ENCODE measurements around the gene SEMG2.

SEMG2 gene

DNA sequence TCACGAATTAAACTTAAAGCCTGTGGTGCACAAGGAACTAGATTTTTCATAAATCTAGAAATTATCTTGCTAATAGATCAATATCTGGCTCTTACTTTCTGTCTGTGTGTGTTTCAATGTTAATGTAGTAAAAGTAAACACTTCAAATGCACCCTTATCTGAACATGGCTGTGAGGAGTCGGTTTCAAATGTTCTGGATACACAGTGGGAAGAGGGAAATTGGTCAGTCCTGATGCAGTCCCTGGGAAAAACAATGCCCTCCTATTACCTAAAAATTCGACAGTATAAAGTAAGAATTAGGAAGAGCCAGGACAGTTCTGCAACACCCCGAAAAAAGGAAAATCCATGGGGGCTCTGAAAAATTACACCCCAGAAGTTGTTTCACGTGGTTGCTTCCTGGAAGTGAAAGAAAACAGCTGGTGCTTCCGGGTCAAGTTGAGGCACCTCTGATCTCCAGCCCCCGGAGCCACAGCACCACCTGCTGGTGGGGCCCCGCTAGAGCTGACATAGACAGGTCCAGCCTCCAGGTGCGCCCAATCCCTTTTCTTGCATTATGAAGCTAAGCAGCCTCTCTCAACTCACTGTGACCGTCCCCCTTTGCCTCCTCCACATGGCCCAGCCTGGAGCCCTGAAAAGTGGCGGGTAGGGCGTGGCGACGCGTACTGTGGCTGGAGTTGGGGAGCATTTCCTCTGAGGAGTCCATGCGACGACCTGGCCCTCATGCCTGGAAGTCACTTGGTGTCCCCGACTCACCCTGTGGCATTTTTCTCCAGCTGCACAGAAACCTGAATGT is 8.3 kb downstream of the SEMG2 start:
- DNase-seq, result no peak

DNA sequence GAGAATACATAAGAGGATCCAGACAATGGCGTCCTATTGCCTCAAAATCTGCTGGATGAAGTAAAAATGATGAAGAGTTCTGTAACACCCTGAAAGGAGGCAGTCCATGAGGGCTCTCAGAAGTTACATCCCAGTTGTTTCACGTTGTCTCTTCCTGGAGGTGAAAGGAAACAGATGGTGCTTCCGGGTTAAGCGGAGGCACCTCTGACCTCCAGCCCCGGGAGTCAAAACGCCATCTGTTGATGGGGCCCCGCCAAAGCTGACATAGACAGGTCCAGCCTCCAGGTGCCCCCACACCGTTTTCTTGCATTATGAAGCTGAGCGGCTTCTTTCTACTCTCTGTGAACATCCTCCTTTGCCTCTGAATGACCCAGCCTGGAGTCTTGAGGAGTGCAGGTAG is 9.5 kb downstream of the SEMG2 start:
- no peak for DNase-seq

DNA sequence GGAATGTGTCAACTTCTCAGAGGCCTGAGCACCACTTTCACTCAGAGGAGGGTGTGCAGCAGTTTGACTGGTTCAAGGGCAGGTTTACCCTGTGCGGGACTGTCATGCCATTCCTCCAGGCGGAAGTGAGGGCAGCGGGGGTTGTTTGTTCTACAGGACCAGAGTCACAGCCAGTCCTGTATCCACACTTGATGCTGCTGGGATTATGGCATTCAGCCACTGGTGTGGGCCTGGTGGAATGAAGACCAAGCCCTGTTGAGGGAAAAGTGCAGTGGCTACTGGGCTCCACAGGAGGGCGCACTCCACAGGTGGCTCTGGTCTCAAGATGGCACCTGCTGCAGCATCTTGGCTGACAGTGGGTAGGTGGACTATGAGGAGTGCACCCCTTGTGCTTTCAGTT is 14.8 kb downstream of the SEMG2 start:
- DNase-seq, result no peak

DNA sequence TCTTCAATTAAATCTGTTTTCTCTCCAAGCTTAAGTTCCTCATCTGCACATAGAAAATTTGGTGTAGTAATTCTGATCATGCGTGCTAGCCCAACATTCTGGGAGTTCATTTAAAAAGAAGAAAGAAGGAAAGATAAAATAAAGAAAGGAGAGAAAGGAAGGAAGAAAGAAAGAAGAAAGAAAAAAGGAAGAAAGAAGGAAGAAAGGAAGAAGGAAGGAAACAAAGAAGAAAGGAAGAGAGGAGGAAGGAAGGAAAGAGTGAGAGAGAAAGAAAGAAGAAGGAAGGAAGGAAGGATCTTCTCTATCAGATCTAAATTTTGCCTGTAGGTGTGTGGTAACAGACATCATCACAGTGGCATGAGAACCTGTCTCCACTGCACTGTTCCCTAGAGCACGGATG is 17.0 kb downstream of the SEMG2 start:
- DNase-seq, result no peak

DNA sequence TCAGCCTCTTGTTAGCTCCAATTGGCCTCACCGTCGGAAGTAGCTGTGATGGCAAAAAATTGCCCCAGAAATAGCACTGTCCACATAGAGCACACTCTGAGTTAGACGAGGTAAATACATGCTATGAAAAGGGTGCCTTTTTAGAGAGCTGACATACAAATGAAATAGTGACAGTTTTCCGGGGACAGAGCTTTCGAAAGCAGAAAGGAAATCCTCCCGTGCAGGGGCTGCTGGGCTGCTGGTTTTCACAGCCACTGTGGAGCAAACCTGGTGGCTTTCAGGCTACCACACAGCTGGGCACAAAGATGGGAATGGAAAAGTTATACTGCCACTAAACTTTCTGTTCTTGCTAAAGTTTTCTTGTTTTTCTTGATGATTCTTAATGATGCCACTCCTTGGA is 24.9 kb downstream of the SEMG2 start:
- DNase-seq, result no peak

DNA sequence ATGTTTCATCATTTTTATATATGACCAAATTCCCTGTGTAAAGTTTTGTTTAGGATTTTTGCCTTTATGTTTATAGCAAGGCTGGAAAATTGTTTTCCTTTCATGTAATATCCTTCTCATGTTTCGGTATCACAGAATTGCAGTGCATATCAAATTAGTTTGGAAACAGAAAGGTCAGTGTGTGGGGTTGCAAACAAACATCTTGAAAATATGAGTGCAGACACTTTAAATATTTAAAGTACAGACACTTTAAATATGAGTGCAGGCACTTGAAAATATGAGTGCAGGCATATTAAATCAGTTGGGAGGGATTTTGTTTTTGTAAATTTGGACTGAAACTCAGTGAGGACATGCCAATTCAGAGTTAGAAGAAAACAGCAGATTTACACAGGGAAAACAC is 26.7 kb downstream of the SEMG2 start:
- DNase-seq, result no peak

DNA sequence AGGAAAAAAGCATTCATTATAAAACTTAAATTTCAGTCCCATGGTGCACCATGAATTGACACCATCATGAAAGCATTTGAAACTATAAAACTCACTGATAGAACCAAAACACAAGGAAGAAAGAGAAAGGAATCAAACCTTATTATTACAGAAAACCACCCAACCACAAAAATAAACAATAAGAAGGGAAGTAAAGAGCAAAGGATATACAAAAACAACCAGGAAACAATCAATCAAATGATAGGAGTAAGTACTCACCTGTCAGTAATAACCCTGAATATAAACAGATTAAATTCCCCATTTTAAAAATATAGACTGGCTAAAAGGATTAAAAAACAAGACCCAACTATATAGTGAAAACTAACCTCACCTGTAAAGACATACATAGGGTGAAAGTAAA is 27.4 kb downstream of the SEMG2 start:
- DNase-seq, result no peak

- no peak for DNase-seq
Measured at GRCh38 chr20:45251884-45252560, 30.8 kb downstream of the SEMG2 start.

DNA sequence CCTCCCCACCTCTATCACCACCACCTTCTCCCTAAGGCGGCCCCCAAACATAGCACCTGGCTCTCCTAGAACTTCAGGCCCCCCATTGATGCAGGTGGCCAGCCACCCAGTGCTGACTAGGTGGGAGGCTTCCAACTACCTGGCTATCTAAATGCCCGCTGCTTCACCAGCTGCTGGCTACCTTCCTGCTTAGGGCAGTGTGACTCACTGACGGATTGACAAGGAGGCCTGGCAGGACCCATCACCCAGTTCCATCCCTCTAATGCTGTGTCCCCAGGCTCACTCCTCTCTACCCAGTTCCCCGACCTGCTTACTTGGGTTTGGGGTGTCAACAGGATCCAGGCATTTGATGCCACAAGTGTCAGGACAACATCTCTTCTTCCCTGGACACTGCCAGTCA is 32.1 kb downstream of the SEMG2 start:
- no peak for DNase-seq

DNA sequence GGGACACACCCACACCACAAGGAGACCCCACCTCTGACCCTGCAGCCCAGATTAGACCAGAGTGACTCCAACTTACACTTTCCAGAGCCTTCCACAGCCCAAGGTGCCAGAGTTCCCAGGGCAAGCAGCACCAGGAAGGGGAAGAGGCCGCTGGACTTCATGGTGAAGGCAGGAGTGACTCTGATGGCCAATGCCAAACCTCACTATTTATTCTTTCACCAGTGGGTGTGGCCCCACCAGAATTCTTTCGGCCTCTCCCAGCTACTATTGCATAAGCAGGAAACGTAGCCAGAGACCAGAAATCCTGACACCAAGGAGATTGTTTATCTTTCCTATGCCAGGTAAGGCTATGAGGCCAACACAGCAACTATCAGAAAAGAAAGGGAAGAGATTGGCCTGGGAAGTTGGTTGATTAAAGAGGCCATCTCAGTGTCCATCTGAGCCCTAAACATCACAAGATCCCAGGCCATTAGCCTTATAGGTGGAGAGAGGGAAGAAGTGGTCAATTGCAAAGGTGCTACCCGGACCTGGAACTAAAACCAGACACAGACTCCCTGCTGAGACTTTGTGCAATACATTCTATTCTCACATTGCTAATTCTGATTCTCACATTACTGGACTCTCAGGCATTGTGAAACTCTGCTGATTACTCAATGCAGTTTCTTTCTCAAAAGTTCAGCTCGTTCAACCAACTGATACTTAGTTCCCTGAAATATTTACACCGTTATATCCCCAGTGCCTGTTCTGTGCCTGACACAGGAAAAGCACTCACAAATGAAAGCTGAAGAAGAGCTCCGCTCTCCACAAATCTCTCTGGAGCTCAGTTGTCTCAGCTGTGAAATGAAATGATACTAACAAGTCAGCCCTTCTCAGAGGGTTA is 33.5 kb downstream of the SEMG2 start, which contains the start of gene SLPI:
SLPI (minus strand) TSS at position 182 of the 880 bp plus-strand sequence; CDS start at position 161, 21 bp downstream.
- DNase-seq, result no peak

DNA sequence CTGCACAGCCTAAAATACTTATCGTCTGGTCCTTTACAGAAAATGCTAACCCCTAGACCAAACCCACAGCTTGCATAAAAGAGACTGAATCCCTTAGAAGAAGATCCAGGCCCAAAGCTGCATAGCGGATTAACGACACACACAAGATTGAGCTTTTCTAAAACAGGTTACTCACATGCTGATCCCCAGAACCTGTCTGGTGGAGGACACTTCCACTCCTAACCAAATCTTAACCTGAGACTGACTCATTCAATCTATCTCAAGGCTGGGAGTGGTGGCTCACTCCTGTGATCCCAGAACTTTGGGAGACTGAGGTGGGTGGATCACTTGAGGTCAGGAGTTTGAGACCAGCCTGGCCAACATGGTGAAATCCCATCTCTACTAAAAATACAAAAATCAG is 36.0 kb downstream of the SEMG2 start:
- no peak for DNase-seq

DNA sequence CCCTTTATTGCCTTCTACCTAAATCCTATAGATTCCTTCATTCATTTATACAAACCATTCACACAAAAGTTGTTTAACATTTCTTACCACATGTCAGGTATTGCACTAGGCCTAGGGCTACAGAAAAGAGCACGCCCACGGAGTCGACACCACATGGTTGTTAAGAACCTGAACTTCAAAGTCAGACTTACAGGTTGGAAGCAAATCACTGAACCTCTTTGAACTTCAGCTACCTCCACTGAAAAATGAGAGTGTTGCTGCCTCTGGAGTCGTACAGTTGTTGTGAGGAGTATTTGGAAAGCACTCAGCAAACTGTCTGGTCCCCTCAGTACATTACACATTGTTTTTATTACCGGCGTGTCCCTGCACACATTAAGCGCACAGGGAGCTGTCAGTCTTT is 36.5 kb downstream of the SEMG2 start:
- DNase-seq, result no peak

DNA sequence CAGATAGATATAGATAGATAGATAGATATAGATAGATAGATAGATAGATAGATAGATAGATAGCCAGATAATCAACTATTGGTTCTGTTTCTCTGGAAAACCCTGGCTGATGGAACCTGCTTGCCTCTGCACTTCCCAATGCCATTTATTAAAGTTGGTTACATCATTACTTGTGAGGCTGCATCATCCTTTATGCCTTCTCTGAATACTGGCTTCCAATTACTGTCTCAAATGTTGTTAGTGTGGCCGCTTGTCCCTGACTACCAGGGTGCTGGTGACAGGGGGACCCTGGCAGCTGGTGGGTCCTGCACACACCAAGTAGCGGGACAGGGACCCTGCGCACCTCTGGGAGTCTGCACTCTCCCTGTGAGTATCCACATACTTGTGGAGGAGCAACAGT is 37.1 kb downstream of the SEMG2 start:
- no peak for DNase-seq

DNA sequence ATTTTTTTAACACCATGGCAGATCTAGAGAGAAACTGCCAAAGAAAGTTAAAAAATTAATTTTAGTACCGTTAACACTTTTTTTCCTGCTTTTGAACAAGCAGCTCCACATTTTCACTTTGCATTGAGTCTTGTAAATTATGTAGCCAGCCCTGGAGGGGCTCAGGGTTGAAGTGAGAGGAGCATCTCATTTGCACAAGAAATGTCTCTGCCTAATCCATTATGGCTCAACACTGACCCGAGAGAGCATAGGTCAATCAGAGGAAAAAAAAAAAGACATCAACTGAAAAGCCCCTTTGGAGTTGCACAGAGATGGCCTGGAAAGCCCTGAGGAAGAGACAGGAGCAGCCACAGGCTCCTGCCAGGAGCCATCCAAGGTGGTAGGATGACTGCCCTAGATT is 37.5 kb downstream of the SEMG2 start:
- DNase-seq, result no peak

DNA sequence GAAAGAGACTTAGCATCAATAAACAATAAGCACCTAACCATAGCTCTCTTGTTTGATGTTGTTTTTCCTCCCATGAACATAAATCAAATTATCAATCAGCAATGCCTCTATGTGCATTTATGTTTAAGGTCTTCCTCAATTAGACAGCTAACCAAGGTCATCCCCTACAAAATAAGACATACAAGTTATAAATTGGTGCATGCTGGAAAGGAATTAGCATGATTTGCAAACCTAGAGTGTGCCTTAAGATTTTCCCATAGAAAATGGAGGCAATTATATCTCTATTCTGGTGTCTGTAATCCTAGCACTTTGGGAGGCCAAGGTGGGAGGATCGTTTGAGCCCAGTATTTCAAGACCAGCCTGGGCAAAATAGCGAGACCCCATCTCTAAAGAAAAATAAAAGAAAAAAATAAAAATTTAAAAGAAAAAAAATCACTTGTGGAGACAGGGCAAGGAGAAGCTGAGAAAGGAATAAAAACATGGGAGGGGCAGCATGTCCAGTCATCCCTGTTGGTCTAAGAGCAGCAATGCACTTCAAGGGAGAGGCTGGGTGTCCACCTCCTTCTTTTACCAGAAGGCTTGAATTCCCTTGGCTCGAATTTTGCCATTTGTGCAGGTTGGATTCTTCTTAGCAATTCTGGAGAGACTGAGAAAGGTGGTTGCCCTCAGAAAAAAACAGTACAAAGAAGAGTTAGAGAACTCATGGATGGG is 42.5 kb downstream of the SEMG2 start:
- no peak for DNase-seq

DNA sequence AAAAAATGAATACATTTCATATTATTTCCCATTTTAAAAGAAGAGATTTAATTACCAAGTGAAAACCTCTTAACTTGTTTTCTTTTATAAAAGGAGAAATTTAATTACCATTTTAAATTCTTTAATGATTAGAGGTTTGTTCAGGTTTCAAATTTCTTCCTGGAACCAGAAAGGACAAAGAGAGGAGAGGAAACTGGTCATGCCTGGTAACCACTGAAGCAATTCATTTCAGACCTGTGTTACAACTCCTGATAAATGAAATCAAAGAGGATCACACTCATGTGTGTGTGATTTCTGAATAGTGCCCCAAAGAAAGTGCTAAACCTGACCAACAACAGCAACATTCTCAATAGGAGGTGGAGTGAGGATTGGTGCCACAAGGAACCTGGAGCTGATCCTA is 45.8 kb downstream of the SEMG2 start:
- DNase-seq, result no peak

DNA sequence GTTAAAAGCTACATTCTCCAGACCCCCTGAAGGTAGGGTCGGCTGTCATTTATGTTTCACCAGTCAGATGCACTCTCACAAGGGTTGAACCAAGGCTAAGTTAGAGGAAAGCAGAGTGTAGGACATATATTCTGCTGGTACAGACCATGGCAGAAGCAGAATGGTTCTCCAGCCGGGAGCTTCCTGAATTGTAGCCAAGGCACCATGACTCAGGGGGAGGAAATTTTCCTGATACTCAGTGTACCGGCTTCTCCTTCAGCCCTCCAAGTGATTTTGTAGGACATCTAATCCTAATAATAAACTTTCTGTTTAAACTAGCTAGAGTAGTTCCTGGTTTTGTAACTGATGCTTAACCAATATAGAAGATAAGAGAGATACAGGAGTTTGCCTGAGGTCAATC is 47.4 kb downstream of the SEMG2 start:
- no peak for DNase-seq

GRCh38 chr20:45269056-45269455 is 47.9 kb downstream of the SEMG2 start:
- DNase-seq, result no peak

DNA sequence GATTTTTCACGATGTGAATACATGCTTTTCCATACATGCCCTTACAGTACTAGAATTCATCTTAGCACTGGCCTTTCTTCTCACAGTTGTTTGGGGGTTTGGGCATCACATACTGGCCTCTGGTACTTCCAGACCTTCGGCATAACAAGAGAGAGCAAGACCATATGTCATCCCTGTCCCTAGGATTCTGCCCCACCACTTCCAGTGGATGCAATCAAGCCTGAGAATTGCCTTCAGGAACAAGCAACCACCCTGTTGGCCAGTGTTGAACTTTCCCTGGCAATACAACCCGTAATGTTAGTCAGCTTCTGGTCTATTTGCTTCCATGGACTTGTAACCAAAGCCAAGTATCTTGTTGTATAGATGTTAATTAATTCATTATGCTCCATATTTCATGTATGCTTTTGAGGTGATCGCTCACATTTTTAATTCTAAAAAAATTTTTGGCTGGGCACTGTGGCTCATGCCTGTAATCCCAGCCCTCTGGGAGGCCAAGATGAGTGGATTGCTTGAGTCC is 48.6 kb downstream of the SEMG2 start:
- DNase-seq, result no peak
